H9 (cell line): ENCODE measurements around the gene TIAM2. TPM values are rescaled to one million over a fixed set of nuclear protein-coding genes. Genes with fewer than 3 reads are reported as not detected.

Source experiments
- DNase-seq: peaks from one replicate; pipeline ENCODE4 v3.0.0-alpha.2; 2017
- H2AFZ ChIP-seq: one replicate; pipeline ENCODE4 v1.6.1; 2013; ENCODE audit warnings: mild to moderate bottlenecking, low read length, control low read depth, moderate library complexity
- H2AK5ac ChIP-seq: 2 replicates; pipeline ENCODE4 v1.6.1; 2013; ENCODE audit warnings: low read length, control low read depth, mixed read lengths; ENCODE audit not compliant: insufficient read length
- H2BK120ac ChIP-seq: one replicate; pipeline ENCODE4 v1.6.1; 2013; ENCODE audit warnings: low read depth, mild to moderate bottlenecking, low read length, control low read depth, inconsistent platforms; ENCODE audit not compliant: poor library complexity, severe bottlenecking
- H2BK12ac ChIP-seq: 2 replicates; pipeline ENCODE4 v1.6.1; 2013; ENCODE audit warnings: low read length, control low read depth, mixed read lengths, low read depth; ENCODE audit not compliant: insufficient read length
- H2BK15ac ChIP-seq: 2 replicates; pipeline ENCODE4 v1.6.1; 2013; ENCODE audit warnings: low read depth, low read length, control low read depth
- H2BK20ac ChIP-seq: one replicate; pipeline ENCODE4 v1.6.1; 2013; ENCODE audit warnings: low read depth, mild to moderate bottlenecking, low read length, control low read depth, inconsistent platforms; ENCODE audit not compliant: poor library complexity, severe bottlenecking
- H2BK5ac ChIP-seq: 2 replicates; pipeline ENCODE4 v1.6.1; 2013; ENCODE audit warnings: low read length, control low read depth, mixed read lengths; ENCODE audit not compliant: insufficient read length
- H3K14ac ChIP-seq: 2 replicates; pipeline ENCODE4 v1.6.1; 2013; ENCODE audit warnings: low read length, control low read depth; ENCODE audit not compliant: insufficient read depth
- H3K18ac ChIP-seq: 2 replicates; pipeline ENCODE4 v1.6.1; 2013; ENCODE audit warnings: low read depth, mild to moderate bottlenecking, mixed read lengths, low read length, control low read depth; ENCODE audit not compliant: insufficient read length
- H3K23ac ChIP-seq: 2 replicates; pipeline ENCODE4 v1.6.1; 2013; ENCODE audit warnings: low read length, control low read depth, mixed read lengths, low read depth; ENCODE audit not compliant: insufficient read length
- H3K23me2 ChIP-seq: 2 replicates; pipeline ENCODE4 v1.6.1; 2013; ENCODE audit warnings: low read depth, mild to moderate bottlenecking, mixed read lengths, low read length, control low read depth; ENCODE audit not compliant: insufficient read length, poor library complexity, severe bottlenecking
- H3K27ac ChIP-seq: 2 replicates; pipeline ENCODE4 v1.5.1; 2013; ENCODE audit warnings: low read length, control low read depth, mixed read lengths, low read depth; ENCODE audit not compliant: insufficient read length
- H3K27me3 ChIP-seq: 2 replicates; pipeline ENCODE4 v1.6.1; 2013; ENCODE audit warnings: low read length, control low read depth, inconsistent platforms; ENCODE audit not compliant: insufficient read depth
- H3K4ac ChIP-seq: 2 replicates; pipeline ENCODE4 v1.6.1; 2013; ENCODE audit warnings: low read depth, mild to moderate bottlenecking, control low read depth, inconsistent platforms, low read length, moderate library complexity
- H3K4me1 ChIP-seq: 2 replicates; pipeline ENCODE4 v1.6.1; 2013; ENCODE audit warnings: low read length, control low read depth, inconsistent platforms; ENCODE audit not compliant: insufficient read depth
- H3K4me2 ChIP-seq: 2 replicates; pipeline ENCODE4 v1.6.1; 2013; ENCODE audit warnings: low read length, control low read depth, mixed read lengths; ENCODE audit not compliant: insufficient read length, insufficient read depth
- H3K56ac ChIP-seq: 2 replicates; pipeline ENCODE4 v1.6.1; 2013; ENCODE audit warnings: low read depth, mild to moderate bottlenecking, mixed read lengths, low read length, control low read depth; ENCODE audit not compliant: insufficient read length
- H3K79me1 ChIP-seq: 2 replicates; pipeline ENCODE4 v1.6.1; 2013; ENCODE audit warnings: low read depth, mild to moderate bottlenecking, moderate library complexity, low read length, control low read depth, inconsistent platforms; ENCODE audit not compliant: insufficient read depth, poor library complexity, severe bottlenecking
- H3K79me2 ChIP-seq: 2 replicates; pipeline ENCODE4 v1.6.1; 2013; ENCODE audit warnings: low read length, control low read depth, inconsistent platforms; ENCODE audit not compliant: insufficient read depth
- H3K9ac ChIP-seq: 2 replicates; pipeline ENCODE4 v1.6.1; 2013; ENCODE audit warnings: low read length, control low read depth, mixed read lengths; ENCODE audit not compliant: insufficient read length; ENCODE audit errors: extremely low read depth
- H3K9me3 ChIP-seq: one replicate; pipeline ENCODE4 v1.6.1; 2013; ENCODE audit warnings: low read depth, low read length, inconsistent platforms; ENCODE audit not compliant: control insufficient read depth
- H3T11ph ChIP-seq: one replicate; pipeline ENCODE4 v1.6.1; 2013; ENCODE audit warnings: mild to moderate bottlenecking, low read length, control low read depth, inconsistent platforms
- H4K20me1 ChIP-seq: one replicate; pipeline ENCODE4 v1.6.1; 2013; ENCODE audit not compliant: control insufficient read depth, insufficient read length, insufficient read depth
- H4K5ac ChIP-seq: 2 replicates; pipeline ENCODE4 v1.6.1; 2013; ENCODE audit warnings: low read depth, mild to moderate bottlenecking, mixed read lengths, low read length, control low read depth; ENCODE audit not compliant: insufficient read length
- H4K8ac ChIP-seq: replicated peaks from 2 replicates; pipeline ENCODE4 v1.6.1; 2013; ENCODE audit warnings: low read length, control low read depth, mixed read lengths, low read depth; ENCODE audit not compliant: insufficient read length
- H4K91ac ChIP-seq: 2 replicates; pipeline ENCODE4 v1.6.1; 2013; ENCODE audit warnings: low read depth, mild to moderate bottlenecking, moderate library complexity, mixed read lengths, low read length, control low read depth; ENCODE audit not compliant: insufficient read length
- H3K27ac Mint-ChIP-seq, 3 experiments: 2 replicates in 2 of 3; 3 replicates in 1 of 3; pipeline ENCODE4 v1.8.0; 2020 to 2021; ENCODE audit warnings: mixed read lengths in 3 of 3, mild to moderate bottlenecking in 1 of 3, moderate library complexity in 1 of 3
- H3K27me3 Mint-ChIP-seq: 2 replicates; pipeline ENCODE4 v1.8.0; 2021; ENCODE audit warnings: low read depth, mild to moderate bottlenecking, moderate library complexity, mixed read lengths
- H3K36me3 Mint-ChIP-seq, 3 experiments: 2 replicates in 2 of 3; 3 replicates in 1 of 3; pipeline ENCODE4 v1.8.0; 2020 to 2021; ENCODE audit warnings: low read depth in 3 of 3, mixed read lengths in 3 of 3; ENCODE audit not compliant: insufficient read depth in 1 of 3
- H3K4me1 Mint-ChIP-seq, 2 experiments: 2 replicates each; pipeline ENCODE4 v1.8.0; 2020; ENCODE audit warnings: mixed read lengths in 2 of 2
- H3K4me3 Mint-ChIP-seq, 2 experiments: 2 replicates in 1 of 2; 3 replicates in 1 of 2; pipeline ENCODE4 v1.8.0; 2020 to 2021; ENCODE audit warnings: mild to moderate bottlenecking in 2 of 2, mixed read lengths in 2 of 2, moderate library complexity in 1 of 2
- H3K9me3 Mint-ChIP-seq, 2 experiments: 2 replicates in 1 of 2; 3 replicates in 1 of 2; pipeline ENCODE4 v1.8.0; 2020; ENCODE audit warnings: mild to moderate bottlenecking in 2 of 2, mixed read lengths in 2 of 2, moderate library complexity in 1 of 2
- WGBS: extraction: QIAGEN DNeasy Blood & Tissue Kit; methylation state at CpG from one replicate; pipeline ENCODE4 v1.1.7; 2013; ENCODE audit warnings: missing lambda C conversion rate, low lambda C conversion rate, mixed read lengths; ENCODE audit not compliant: insufficient read length; ENCODE audit errors: extremely low coverage; 5-methylcytosine and 5-hydroxymethylcytosine counted together
- total RNA-seq: library from RNA; stranded (reverse); gene quantifications from 2 replicates; pipeline ENCODE4 v1.2.1, GENCODE V29; 2021
- TF ChIP-seq, protein P1 (sequence below): fragments of 200-600 bp; sonication (generic); conservative IDR thresholded peaks from 3 replicates; pipeline ENCODE4 v1.8.0; 2021; ENCODE audit warnings: antibody characterized with exemption, mild to moderate bottlenecking

TIAM2 gene
- total RNA-seq, 1 experiment from 2014 or later = 6.3 TPM

DNA sequence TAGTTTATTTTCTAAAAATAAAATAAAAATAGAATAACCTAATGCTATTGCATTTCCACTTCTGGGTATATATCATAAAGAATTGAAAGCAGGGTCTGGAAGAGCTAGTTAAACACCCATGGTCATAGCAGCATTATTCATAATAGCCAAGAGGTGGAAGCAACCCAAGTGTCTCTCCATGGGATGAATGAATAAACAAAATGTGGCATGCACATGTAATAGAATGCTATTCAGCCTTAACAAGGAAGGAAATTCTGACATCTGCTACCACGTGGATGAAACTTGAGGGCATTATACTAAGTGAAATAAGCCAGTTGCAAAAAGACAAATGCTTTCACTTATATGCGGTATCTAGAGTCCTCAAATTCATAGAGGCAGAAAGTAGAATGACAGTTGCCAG, 130.8 kb downstream of the TIAM2 start:
- Mint-ChIP-seq H3K27me3 (no peaks in the 10 kb centered on the region), H3K36me3 (peaks cover 4 to 14% (median 9%) of the 10 kb centered on the region in 3 experiments; a peak in 5 of 7 replicates), H3K9me3 (no peaks in the 10 kb centered on the region), H3K4me1 (peaks cover 38 to 42% of the 10 kb centered on the region in 2 experiments), H3K27ac (peak overlapping the region in 2 of 3 experiments; percentile 2 to 54; a peak in 2 of 7 replicates), H3K4me3 (no peak overlapping the region)
- Histone ChIP-seq H3K9me3 (no peaks in the 10 kb centered on the region), H3K14ac (no peak overlapping the region), H3K18ac (no peak overlapping the region), H2BK20ac (no peak overlapping the region), H4K5ac (no peak overlapping the region), H3K9ac (no peak overlapping the region), H3K27me3 (no peaks in the 10 kb centered on the region), H3T11ph (no peak overlapping the region), H3K79me1 (no peaks in the 10 kb centered on the region), H3K4me2 (no peak overlapping the region), H2AK5ac (no peak overlapping the region), H3K79me2 (no peaks in the 10 kb centered on the region), H3K56ac (no peak overlapping the region), H2AFZ (no peak overlapping the region), H3K23me2 (no peaks in the 10 kb centered on the region), H2BK15ac (no peak overlapping the region), H2BK120ac (no peak overlapping the region), H3K4me1 (peaks cover 10% of the 10 kb centered on the region), H2BK5ac (no peak overlapping the region), H4K20me1 (no peaks in the 10 kb centered on the region), H2BK12ac (no peak overlapping the region), H3K23ac (no peak overlapping the region), H4K8ac (no peak overlapping the region), H3K27ac (no peak overlapping the region), H3K4ac (no peak overlapping the region), H4K91ac (no peak overlapping the region)
- whole genome bisulfite sequencing = no CpG with 5 or more reads among the region's 2 CpGs
- DNase-seq = no peak
- TF ChIP-seq, protein P1, sequence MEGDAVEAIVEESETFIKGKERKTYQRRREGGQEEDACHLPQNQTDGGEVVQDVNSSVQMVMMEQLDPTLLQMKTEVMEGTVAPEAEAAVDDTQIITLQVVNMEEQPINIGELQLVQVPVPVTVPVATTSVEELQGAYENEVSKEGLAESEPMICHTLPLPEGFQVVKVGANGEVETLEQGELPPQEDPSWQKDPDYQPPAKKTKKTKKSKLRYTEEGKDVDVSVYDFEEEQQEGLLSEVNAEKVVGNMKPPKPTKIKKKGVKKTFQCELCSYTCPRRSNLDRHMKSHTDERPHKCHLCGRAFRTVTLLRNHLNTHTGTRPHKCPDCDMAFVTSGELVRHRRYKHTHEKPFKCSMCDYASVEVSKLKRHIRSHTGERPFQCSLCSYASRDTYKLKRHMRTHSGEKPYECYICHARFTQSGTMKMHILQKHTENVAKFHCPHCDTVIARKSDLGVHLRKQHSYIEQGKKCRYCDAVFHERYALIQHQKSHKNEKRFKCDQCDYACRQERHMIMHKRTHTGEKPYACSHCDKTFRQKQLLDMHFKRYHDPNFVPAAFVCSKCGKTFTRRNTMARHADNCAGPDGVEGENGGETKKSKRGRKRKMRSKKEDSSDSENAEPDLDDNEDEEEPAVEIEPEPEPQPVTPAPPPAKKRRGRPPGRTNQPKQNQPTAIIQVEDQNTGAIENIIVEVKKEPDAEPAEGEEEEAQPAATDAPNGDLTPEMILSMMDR = no peak
